BLaER1 (cell line): ENCODE measurements around the gene TRPM2.

Source experiments
- H3K27ac ChIP-seq: shearing (Covaris generic); formaldehyde crosslinking; 2 replicates; pipeline ENCODE4 v1.8.1; 2022
- H3K27me3 ChIP-seq: shearing (Covaris generic); formaldehyde crosslinking; 2 replicates; pipeline ENCODE4 v1.8.1; 2022
- H3K36me3 ChIP-seq: shearing (Covaris generic); formaldehyde crosslinking; 2 replicates; pipeline ENCODE4 v1.8.1; 2022
- H3K4me1 ChIP-seq: shearing (Covaris generic); formaldehyde crosslinking; 2 replicates; pipeline ENCODE4 v1.8.1; 2022
- H3K4me2 ChIP-seq: shearing (Covaris generic); formaldehyde crosslinking; 2 replicates; pipeline ENCODE4 v1.8.1; 2022
- H3K4me3 ChIP-seq: shearing (Covaris generic); formaldehyde crosslinking; 2 replicates; pipeline ENCODE4 v1.8.1; 2022
- H3K9ac ChIP-seq: shearing (Covaris generic); formaldehyde crosslinking; 2 replicates; pipeline ENCODE4 v1.8.1; 2022
- H3K9me3 ChIP-seq: shearing (Covaris generic); formaldehyde crosslinking; 2 replicates; pipeline ENCODE4 v1.8.1; 2022
- H4K20me1 ChIP-seq: shearing (Covaris generic); formaldehyde crosslinking; 2 replicates; pipeline ENCODE4 v1.8.1; 2022
- Cebpa-rat ChIP-seq: shearing (Covaris generic); IDR thresholded peaks from 2 replicates; pipeline ENCODE4 v1.8.1; 2022

TRPM2 gene

DNA sequence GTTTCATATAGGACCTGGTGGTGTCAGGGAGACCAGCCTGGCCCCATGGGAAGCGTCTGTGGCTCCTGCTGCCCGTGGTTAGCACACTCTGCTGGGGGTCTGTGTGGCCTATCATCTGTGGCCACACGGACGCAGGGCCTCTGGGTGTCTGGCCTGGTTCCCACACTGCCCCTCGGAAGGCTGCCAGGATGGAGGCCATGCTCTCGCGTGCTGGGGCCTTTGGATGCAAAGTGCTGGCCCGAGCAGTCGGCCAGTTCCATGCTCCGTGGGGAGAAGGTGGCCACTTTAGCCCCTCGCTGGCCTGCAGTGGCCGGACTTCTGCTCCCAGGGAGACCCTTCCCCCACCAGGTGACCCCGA lies 81.1 kb downstream of the TRPM2 start:
- no peak for TF ChIP-seq Cebpa-rat
- peaks cover 11% of the 10 kb centered on the region; the same call in 1 of the 2 replicates for H3K9me3 ChIP-seq

GRCh38 chr21:44434936-44435635 lies 81.7 kb downstream of the TRPM2 start:
- Histone ChIP-seq H3K4me2 (peak overlapping the region; percentile 66), H3K4me3 (no peak overlapping the region), H3K9me3 (peaks cover 6% of the 10 kb centered on the region; the same call in 1 of the 2 replicates), H4K20me1 (peaks cover 70% of the 10 kb centered on the region), H3K36me3 (peaks cover 91% of the 10 kb centered on the region), H3K27ac (peak overlapping the region; percentile 55), H3K9ac (0 out of 2 replicates have a peak overlapping the region, but pooled peaks have one; percentile 41), H3K27me3 (no peaks in the 10 kb centered on the region), H3K4me1 (peaks cover 60% of the 10 kb centered on the region)
- TF ChIP-seq Cebpa-rat, result no peak

More for the DNA sequence above, 81.1 kb downstream of the TRPM2 start:
- H3K27me3 ChIP-seq, result no peaks in the 10 kb centered on the region
- peaks cover 70% of the 10 kb centered on the region for H4K20me1 ChIP-seq
- no peak overlapping the region for H3K9ac ChIP-seq
- H3K4me3 ChIP-seq, result no peak overlapping the region
- peaks cover 91% of the 10 kb centered on the region for H3K36me3 ChIP-seq
- H3K4me1 ChIP-seq, result peaks cover 60% of the 10 kb centered on the region
- H3K27ac ChIP-seq, result peak overlapping the region; percentile 55; the same call in 1 of the 2 replicates
- peak overlapping the region; percentile 30 for H3K4me2 ChIP-seq

GRCh38 chr21:44436111-44436611 lies 82.7 kb downstream of the TRPM2 start:
- Histone ChIP-seq H3K9ac (peak overlapping the region; percentile 41; the same call in 1 of the 2 replicates), H3K9me3 (peaks cover 1% of the 10 kb centered on the region; the same call in 1 of the 2 replicates), H3K4me1 (peaks cover 62% of the 10 kb centered on the region), H3K27me3 (no peaks in the 10 kb centered on the region), H3K4me3 (no peak overlapping the region), H3K36me3 (peaks cover 100% of the 10 kb centered on the region), H4K20me1 (peaks cover 70% of the 10 kb centered on the region), H3K27ac (peak overlapping the region; percentile 55), H3K4me2 (peak overlapping the region; percentile 66)
- no peak for TF ChIP-seq Cebpa-rat

DNA sequence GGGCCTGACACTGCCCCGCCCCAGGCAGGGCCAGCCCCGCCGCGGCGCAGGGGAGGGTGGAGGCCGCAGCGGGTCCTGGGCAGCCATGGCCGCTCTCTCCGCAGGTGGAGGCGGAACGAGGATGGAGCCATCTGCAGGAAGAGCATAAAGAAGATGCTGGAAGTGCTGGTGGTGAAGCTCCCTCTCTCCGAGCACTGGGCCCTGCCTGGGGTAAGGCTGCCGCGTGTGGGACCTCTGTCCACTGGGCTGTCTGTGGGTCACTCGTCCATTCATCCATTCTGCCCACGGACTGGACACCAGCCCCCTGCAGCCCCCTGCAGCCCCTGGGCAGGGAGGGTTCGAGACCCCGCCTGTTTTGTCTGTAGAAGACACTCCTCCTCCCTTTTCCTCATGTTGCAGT lies 83.5 kb downstream of the TRPM2 start:
- H3K4me3 ChIP-seq, result no peak overlapping the region
- H4K20me1 ChIP-seq, result peaks cover 64% of the 10 kb centered on the region
- peaks cover 70% of the 10 kb centered on the region for H3K4me1 ChIP-seq
- H3K36me3 ChIP-seq, result peaks cover 100% of the 10 kb centered on the region
- no peaks in the 10 kb centered on the region for H3K27me3 ChIP-seq
- no peak overlapping the region for H3K9ac ChIP-seq
- TF ChIP-seq Cebpa-rat, result no peak
- H3K4me2 ChIP-seq, result peak overlapping the region; percentile 66
- peaks cover 9% of the 10 kb centered on the region; the same call in 1 of the 2 replicates for H3K9me3 ChIP-seq
- H3K27ac ChIP-seq, result 0 out of 2 replicates have a peak overlapping the region, but pooled peaks have one; percentile 9

DNA sequence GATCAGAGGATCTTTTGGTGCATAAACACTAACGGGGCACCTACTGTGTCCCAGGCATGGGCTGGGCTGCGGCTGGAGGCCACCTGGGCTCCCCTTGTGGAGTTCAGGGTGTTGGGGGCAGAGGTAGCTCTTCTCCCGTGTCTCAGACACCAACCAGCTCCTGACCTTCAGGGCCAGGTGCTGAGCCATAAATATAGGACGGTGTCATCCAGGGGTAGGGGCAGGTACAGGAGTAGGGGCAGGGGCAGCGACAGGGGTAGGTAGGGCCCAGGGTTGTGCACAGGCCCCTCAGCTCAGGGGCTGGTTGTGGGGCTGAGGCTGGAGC lies 83.9 kb downstream of the TRPM2 start:
- Histone ChIP-seq H3K9ac (no peak overlapping the region), H3K4me3 (no peak overlapping the region), H3K27ac (0 out of 2 replicates have a peak overlapping the region, but pooled peaks have one; percentile 9), H3K4me2 (0 out of 2 replicates have a peak overlapping the region, but pooled peaks have one; percentile 66), H4K20me1 (peaks cover 61% of the 10 kb centered on the region), H3K9me3 (peaks cover 13% of the 10 kb centered on the region; the same call in 1 of the 2 replicates), H3K27me3 (no peaks in the 10 kb centered on the region), H3K36me3 (peaks cover 100% of the 10 kb centered on the region), H3K4me1 (peaks cover 73% of the 10 kb centered on the region)
- no peak for TF ChIP-seq Cebpa-rat

- H3K4me3 ChIP-seq, result no peak overlapping the region
- TF ChIP-seq Cebpa-rat, result no peak
- peaks cover 13% of the 10 kb centered on the region; the same call in 1 of the 2 replicates for H3K9me3 ChIP-seq
- H3K4me2 ChIP-seq, result no peak overlapping the region
- H3K9ac ChIP-seq, result no peak overlapping the region; the same call in 1 of the 2 replicates
- H3K4me1 ChIP-seq, result peaks cover 78% of the 10 kb centered on the region
- H3K36me3 ChIP-seq, result peaks cover 100% of the 10 kb centered on the region
- H3K27me3 ChIP-seq, result no peaks in the 10 kb centered on the region
- peaks cover 59% of the 10 kb centered on the region for H4K20me1 ChIP-seq
- 0 out of 2 replicates have a peak overlapping the region, but pooled peaks have one; percentile 9 for H3K27ac ChIP-seq
Observed at GRCh38 chr21:44437696-44438431, 84.4 kb downstream of the TRPM2 start.

DNA sequence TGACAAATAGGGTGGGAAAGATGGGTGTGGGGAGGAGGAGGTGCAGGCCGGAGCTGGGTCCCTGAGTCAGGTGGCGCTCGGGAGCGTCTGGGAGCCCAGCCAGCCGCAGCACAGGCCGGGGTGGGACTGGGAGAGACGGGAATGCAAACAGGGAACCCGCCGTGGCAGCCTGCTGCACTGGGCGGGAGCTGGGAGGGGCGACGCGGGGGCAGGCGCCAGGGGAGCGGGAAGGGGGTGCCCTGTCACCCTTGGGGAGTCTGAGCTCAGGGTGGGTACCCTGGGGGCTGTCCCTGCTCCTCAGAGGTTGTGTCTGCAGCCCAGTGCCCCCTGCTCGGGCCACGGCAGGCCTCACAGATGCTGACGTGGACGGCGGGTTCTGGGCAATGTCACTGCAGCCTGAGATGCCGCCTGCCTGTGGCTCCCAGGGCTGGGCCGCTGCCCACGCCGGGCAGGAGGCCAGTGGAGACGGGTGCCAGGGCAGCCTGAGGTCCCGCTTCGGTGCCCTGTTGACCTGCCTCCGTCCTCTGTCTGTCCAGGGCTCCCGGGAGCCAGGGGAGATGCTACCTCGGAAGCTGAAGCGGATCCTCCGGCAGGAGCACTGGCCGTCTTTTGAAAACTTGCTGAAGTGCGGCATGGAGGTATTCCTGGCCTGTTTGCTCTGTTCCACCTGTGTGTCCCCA lies 85.2 kb downstream of the TRPM2 start:
- Histone ChIP-seq H3K4me2 (no peak overlapping the region), H3K4me1 (peaks cover 78% of the 10 kb centered on the region), H3K9ac (no peak overlapping the region), H3K27me3 (no peaks in the 10 kb centered on the region), H3K9me3 (peaks cover 13% of the 10 kb centered on the region; the same call in 1 of the 2 replicates), H3K27ac (no peak overlapping the region), H3K36me3 (peaks cover 100% of the 10 kb centered on the region), H3K4me3 (no peak overlapping the region), H4K20me1 (peaks cover 59% of the 10 kb centered on the region)
- TF ChIP-seq Cebpa-rat, result no peak

DNA sequence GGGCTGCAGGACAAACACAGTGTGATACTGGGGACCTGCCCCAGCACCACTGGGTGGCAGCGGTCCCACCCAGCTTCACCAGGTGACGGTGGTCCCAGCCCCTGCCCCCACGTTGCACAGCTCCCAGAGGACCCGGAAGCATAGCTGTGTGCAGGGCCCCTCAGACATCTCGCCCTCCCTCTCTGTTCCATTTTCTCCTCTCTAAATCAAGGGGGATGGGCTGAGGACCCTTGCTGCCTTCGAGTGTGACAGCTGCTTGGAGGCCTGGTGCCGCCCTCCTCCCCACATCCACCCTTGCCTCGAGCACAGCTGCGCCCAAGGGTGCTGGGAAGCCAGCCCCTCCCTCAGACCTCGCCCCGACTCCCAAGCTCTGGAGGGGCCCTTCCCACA lies 85.8 kb downstream of the TRPM2 start:
- no peak overlapping the region for H3K9ac ChIP-seq
- peaks cover 13% of the 10 kb centered on the region; the same call in 1 of the 2 replicates for H3K9me3 ChIP-seq
- no peak for TF ChIP-seq Cebpa-rat
- peaks cover 100% of the 10 kb centered on the region for H3K36me3 ChIP-seq
- no peaks in the 10 kb centered on the region for H3K27me3 ChIP-seq
- H3K4me3 ChIP-seq, result no peak overlapping the region
- peaks cover 78% of the 10 kb centered on the region for H3K4me1 ChIP-seq
- H3K4me2 ChIP-seq, result no peak overlapping the region
- H3K27ac ChIP-seq, result no peak overlapping the region
- peaks cover 59% of the 10 kb centered on the region for H4K20me1 ChIP-seq
